Mesenchymal stem cell (in vitro differentiated cells and primary cell): ENCODE data around the gene FARS2.

Experiments
- DNase-seq: peaks from one replicate; pipeline ENCODE4 v3.0.0-alpha.2; 2013
- H2AFZ ChIP-seq: one replicate; pipeline ENCODE4 v1.6.1; 2013; ENCODE audit warnings: low read depth, mild to moderate bottlenecking, control low read depth, inconsistent platforms, low read length, moderate library complexity
- H2AK5ac ChIP-seq: 2 replicates; pipeline ENCODE4 v1.6.1; 2013; ENCODE audit warnings: low read length, moderate library complexity, mild to moderate bottlenecking, inconsistent platforms; ENCODE audit not compliant: severe bottlenecking
- H2BK120ac ChIP-seq: one replicate; pipeline ENCODE4 v1.6.1; 2013; ENCODE audit warnings: low read depth, mild to moderate bottlenecking, inconsistent platforms, low read length, moderate library complexity
- H2BK12ac ChIP-seq, 2 experiments: one replicate each; pipeline ENCODE4 v1.6.1; 2013; ENCODE audit warnings: inconsistent platforms in 2 of 2, low read length in 2 of 2, mild to moderate bottlenecking in 2 of 2, moderate library complexity in 2 of 2, control low read depth in 1 of 2
- H2BK15ac ChIP-seq: one replicate; pipeline ENCODE4 v1.6.1; 2013; ENCODE audit warnings: mild to moderate bottlenecking, low read depth, inconsistent platforms; ENCODE audit not compliant: poor library complexity, severe bottlenecking
- H2BK5ac ChIP-seq: 2 replicates; pipeline ENCODE4 v1.6.1; 2013; ENCODE audit warnings: low read depth, mild to moderate bottlenecking, low read length, control low read depth, inconsistent platforms; ENCODE audit not compliant: poor library complexity, severe bottlenecking
- H3K14ac ChIP-seq, 2 experiments: one replicate each; pipeline ENCODE4 v1.6.1; 2013; ENCODE audit warnings: inconsistent platforms in 2 of 2, low read length in 2 of 2, control low read depth in 1 of 2, mild to moderate bottlenecking in 1 of 2, moderate library complexity in 1 of 2
- H3K18ac ChIP-seq, 2 experiments: one replicate each; pipeline ENCODE4 v1.6.1; 2013; ENCODE audit warnings: inconsistent platforms in 2 of 2, low read length in 2 of 2, control low read depth in 1 of 2, low read depth in 1 of 2, mild to moderate bottlenecking in 1 of 2
- H3K23ac ChIP-seq, 2 experiments: one replicate each; pipeline ENCODE4 v1.6.1; 2013; ENCODE audit warnings: inconsistent platforms in 2 of 2, low read length in 2 of 2, mild to moderate bottlenecking in 2 of 2, moderate library complexity in 2 of 2, control low read depth in 1 of 2
- H3K27ac ChIP-seq: 2 replicates; pipeline ENCODE4 v1.5.1; 2013; ENCODE audit warnings: mild to moderate bottlenecking, moderate library complexity, low read length, control low read depth, inconsistent platforms; ENCODE audit not compliant: poor library complexity, severe bottlenecking
- H3K27me3 ChIP-seq, 2 experiments: 2 replicates each; pipeline versions ENCODE4 v1.6.1 to v1.7.0; 2013; ENCODE audit warnings: low read length in 2 of 2, mild to moderate bottlenecking in 2 of 2, moderate library complexity in 2 of 2, control low read depth in 1 of 2, inconsistent platforms in 1 of 2; ENCODE audit not compliant: control insufficient read depth in 1 of 2, insufficient read depth in 1 of 2
- H3K36me3 ChIP-seq, 2 experiments: 2 replicates each; pipeline versions ENCODE4 v1.6.1 to v1.7.0; 2013; ENCODE audit warnings: low read length in 2 of 2, control low read depth in 1 of 2, inconsistent platforms in 1 of 2, low read depth in 1 of 2, mild to moderate bottlenecking in 1 of 2; ENCODE audit not compliant: insufficient read depth in 2 of 2, control insufficient read depth in 1 of 2
- H3K4ac ChIP-seq, 2 experiments: one replicate each; pipeline ENCODE4 v1.6.1; 2013; ENCODE audit warnings: inconsistent platforms in 2 of 2, low read length in 2 of 2, mild to moderate bottlenecking in 2 of 2, moderate library complexity in 2 of 2, control low read depth in 1 of 2, low read depth in 1 of 2
- H3K4me1 ChIP-seq: 2 replicates; pipeline ENCODE4 v1.6.1; 2013; ENCODE audit warnings: low read depth, low read length, control low read depth; ENCODE audit not compliant: control insufficient read depth, insufficient read depth
- H3K4me2 ChIP-seq: 2 replicates; pipeline ENCODE4 v1.6.1; 2013; ENCODE audit warnings: low read length, mild to moderate bottlenecking, inconsistent platforms; ENCODE audit not compliant: poor library complexity, severe bottlenecking
- H3K4me3 ChIP-seq, 2 experiments: 2 replicates each; pipeline versions ENCODE4 v1.5.1 to v1.7.0; 2013; ENCODE audit warnings: low read length in 2 of 2, mild to moderate bottlenecking in 2 of 2, control low read depth in 1 of 2, low read depth in 1 of 2; ENCODE audit not compliant: insufficient read depth in 1 of 2
- H3K79me1 ChIP-seq: replicated peaks from 2 replicates; pipeline ENCODE4 v1.6.1; 2013; ENCODE audit warnings: mild to moderate bottlenecking, control low read depth, low read length, inconsistent platforms; ENCODE audit not compliant: poor library complexity, severe bottlenecking
- H3K9ac ChIP-seq: 2 replicates; pipeline ENCODE4 v1.7.0; 2013; ENCODE audit warnings: mild to moderate bottlenecking, low read length, moderate library complexity
- H3K9me3 ChIP-seq: 2 replicates; pipeline ENCODE4 v1.7.0; 2013; ENCODE audit warnings: mild to moderate bottlenecking, low read length; ENCODE audit not compliant: control insufficient read depth
- H4K8ac ChIP-seq: one replicate; pipeline ENCODE4 v1.6.1; 2013; ENCODE audit warnings: inconsistent platforms, mild to moderate bottlenecking, low read length, moderate library complexity
- H4K91ac ChIP-seq: one replicate; pipeline ENCODE4 v1.6.1; 2013; ENCODE audit warnings: mild to moderate bottlenecking, low read length, inconsistent platforms
- WGBS: methylation state at CpG from one replicate; pipeline ENCODE4 v1.1.7; 2013; ENCODE audit warnings: mixed read lengths; 5-methylcytosine and 5-hydroxymethylcytosine counted together

Gene FARS2

DNA sequence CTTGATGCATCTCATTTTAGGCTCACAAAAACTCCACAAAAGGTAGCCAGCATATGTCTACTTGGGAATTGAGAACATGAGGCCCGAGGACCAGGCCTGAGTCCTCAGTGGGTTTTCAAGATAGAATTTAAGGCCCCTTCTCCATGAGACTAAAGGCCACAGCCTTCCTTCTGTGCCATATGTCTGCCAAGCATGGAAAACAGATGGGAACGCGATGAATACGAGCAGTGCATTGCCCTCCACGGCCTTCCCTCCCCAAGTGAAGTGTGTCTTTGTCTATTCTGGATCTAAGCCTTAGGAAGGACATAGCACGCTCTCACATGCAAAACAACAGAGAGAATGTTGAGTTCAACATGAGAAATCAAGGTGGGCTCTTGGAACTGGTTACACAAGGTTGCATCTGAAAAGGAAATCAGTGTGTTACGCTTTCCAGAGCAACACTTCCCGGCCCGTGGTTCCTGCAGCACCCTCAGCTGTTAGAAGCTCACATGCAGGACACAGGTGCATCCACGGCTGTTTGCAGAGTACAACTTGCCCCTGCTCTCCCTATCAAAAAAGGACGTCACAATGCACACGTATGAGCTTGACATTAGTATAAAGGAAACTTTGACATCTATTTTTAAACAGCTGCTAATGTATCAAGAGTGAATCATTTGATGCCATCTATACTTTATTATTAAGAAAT lies 515.5 kb downstream of the FARS2 start:
- no peak overlapping the region for H3K4me2 ChIP-seq
- 85% methylated on average over 9 of the region's 12 CpGs for WGBS
- H3K4ac ChIP-seq: no peak overlapping the region
- peaks cover under 1% of the 10 kb centered on the region for H3K4me1 ChIP-seq
- no peak overlapping the region for H3K18ac ChIP-seq
- H3K14ac ChIP-seq: no peak overlapping the region
- H2BK15ac ChIP-seq: no peak overlapping the region
- no peak overlapping the region for H3K23ac ChIP-seq
- DNase-seq: no peak
- peaks cover 10 to 17% of the 10 kb centered on the region in 2 experiments for H3K36me3 ChIP-seq
- H2BK12ac ChIP-seq: no peak overlapping the region
- no peak overlapping the region for H3K9ac ChIP-seq
- no peaks in the 10 kb centered on the region for H3K9me3 ChIP-seq
- H4K8ac ChIP-seq: no peak overlapping the region
- no peak overlapping the region for H3K4me3 ChIP-seq
- H2BK5ac ChIP-seq: no peak overlapping the region
- H4K91ac ChIP-seq: no peak overlapping the region
- H3K79me1 ChIP-seq: no peaks in the 10 kb centered on the region
- no peak overlapping the region for H3K27ac ChIP-seq
- H2BK120ac ChIP-seq: no peak overlapping the region
- H2AK5ac ChIP-seq: no peak overlapping the region
- no peaks in the 10 kb centered on the region for H3K27me3 ChIP-seq
- H2AFZ ChIP-seq: no peak overlapping the region

DNA sequence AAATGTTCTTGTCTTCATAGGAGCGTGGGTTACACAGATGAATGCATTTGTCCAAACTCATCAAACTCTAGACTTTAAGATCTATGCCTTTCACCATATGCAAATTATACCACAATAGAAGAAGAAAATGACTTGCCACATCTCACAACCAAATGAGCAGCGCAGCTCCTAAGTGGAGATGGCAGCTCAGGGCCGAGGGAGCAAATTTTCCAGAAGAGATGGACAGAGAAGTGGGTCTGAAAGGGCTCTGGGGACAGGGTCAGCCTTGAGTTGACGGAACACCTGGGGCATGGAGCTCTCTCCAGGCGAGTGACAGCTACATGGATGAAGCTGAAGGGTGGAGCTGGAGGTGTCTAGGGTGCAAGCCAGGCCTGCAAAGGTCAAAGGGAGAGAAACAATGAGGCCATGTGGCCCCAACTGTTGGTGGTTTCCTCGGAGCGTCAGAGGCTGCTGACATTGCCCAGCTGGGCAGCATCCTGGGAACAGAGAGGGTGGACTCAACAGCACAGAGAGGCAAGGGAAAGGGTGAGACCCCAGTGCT lies 517.1 kb downstream of the FARS2 start:
- Histone ChIP-seq H4K91ac (no peak overlapping the region), H3K9me3 (no peaks in the 10 kb centered on the region), H3K4me2 (no peak overlapping the region), H3K79me1 (no peaks in the 10 kb centered on the region), H2BK12ac (no peak overlapping the region), H3K9ac (no peak overlapping the region), H4K8ac (no peak overlapping the region), H2AFZ (no peak overlapping the region), H3K27ac (no peak overlapping the region), H3K23ac (no peak overlapping the region), H3K27me3 (no peaks in the 10 kb centered on the region), H3K4ac (no peak overlapping the region), H2AK5ac (no peak overlapping the region), H3K4me1 (peaks cover 11% of the 10 kb centered on the region), H3K14ac (no peak overlapping the region), H2BK120ac (no peak overlapping the region), H2BK15ac (no peak overlapping the region), H3K4me3 (no peak overlapping the region), H3K18ac (no peak overlapping the region), H2BK5ac (no peak overlapping the region), H3K36me3 (peaks cover 10 to 11% of the 10 kb centered on the region in 2 experiments)
- no peak for DNase-seq
- WGBS: 91% methylated on average over 7 of the region's 7 CpGs

DNA sequence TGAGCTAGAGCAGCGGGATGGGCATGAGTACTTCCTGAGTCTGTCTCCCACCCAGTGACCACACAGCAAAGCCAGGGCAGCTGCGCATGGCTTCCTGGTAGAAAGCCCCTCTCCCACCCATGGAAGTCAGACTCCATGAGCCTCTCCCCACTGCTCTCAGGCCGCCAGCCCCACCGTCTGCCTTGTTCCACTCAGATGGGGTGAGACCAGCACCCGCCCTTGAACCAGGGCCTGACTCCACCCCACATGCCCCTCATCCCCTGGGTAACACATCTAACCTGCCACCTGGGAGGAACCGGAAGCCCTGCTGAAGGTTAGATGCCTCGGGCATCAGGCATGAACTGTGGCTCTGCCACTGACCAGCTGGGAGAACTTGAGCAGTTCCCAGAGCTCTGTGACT lies 517.6 kb downstream of the FARS2 start:
- DNase-seq: no peak
- Histone ChIP-seq H2AFZ (no peak overlapping the region), H2AK5ac (no peak overlapping the region), H4K8ac (no peak overlapping the region), H2BK120ac (no peak overlapping the region), H2BK5ac (no peak overlapping the region), H3K4me1 (peaks cover 11% of the 10 kb centered on the region), H2BK15ac (no peak overlapping the region), H3K23ac (no peak overlapping the region), H3K9ac (no peak overlapping the region), H3K4me3 (no peak overlapping the region), H3K18ac (no peak overlapping the region), H3K27me3 (no peaks in the 10 kb centered on the region), H3K14ac (no peak overlapping the region), H3K27ac (no peak overlapping the region), H3K36me3 (peaks cover 9 to 10% of the 10 kb centered on the region in 2 experiments), H4K91ac (no peak overlapping the region), H2BK12ac (no peak overlapping the region), H3K4me2 (no peak overlapping the region), H3K79me1 (no peaks in the 10 kb centered on the region), H3K4ac (no peak overlapping the region), H3K9me3 (no peaks in the 10 kb centered on the region)
- WGBS: 97% methylated on average over 7 of the region's 7 CpGs

DNA sequence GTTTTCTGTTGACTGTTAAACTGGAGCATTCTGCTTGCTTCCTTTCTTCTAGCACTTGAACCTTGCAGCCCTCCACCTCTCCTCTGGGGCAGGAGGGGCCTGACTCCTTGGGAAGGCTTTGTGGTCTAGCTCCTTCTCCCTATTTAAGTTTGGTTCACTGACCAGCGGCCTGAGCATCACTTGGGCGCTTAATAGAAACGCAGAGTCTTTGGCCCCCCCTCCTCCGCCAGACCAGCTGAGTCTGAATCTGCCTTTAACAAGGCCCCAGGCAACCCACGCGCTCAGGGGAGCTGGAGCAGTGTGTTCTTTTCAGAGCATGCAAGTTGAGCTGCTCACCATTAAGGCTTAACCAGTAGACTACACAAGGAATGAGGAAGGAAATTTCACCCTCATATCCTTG lies 519.7 kb downstream of the FARS2 start:
- no peak overlapping the region for H3K18ac ChIP-seq
- H3K79me1 ChIP-seq: no peaks in the 10 kb centered on the region
- H3K4me2 ChIP-seq: no peak overlapping the region
- no peak for DNase-seq
- no peak overlapping the region for H4K91ac ChIP-seq
- H3K4me1 ChIP-seq: peaks cover 20% of the 10 kb centered on the region
- H3K4me3 ChIP-seq: no peak overlapping the region
- no peak overlapping the region for H2BK15ac ChIP-seq
- H2BK5ac ChIP-seq: no peak overlapping the region
- no peaks in the 10 kb centered on the region for H3K36me3 ChIP-seq
- WGBS: 99% methylated on average over 6 of the region's 6 CpGs
- H2AK5ac ChIP-seq: no peak overlapping the region
- no peak overlapping the region for H2BK12ac ChIP-seq
- no peak overlapping the region for H2AFZ ChIP-seq
- no peak overlapping the region for H3K14ac ChIP-seq
- no peak overlapping the region for H2BK120ac ChIP-seq
- H3K23ac ChIP-seq: no peak overlapping the region
- no peak overlapping the region for H3K9ac ChIP-seq
- no peaks in the 10 kb centered on the region for H3K9me3 ChIP-seq
- H4K8ac ChIP-seq: no peak overlapping the region
- peaks cover 0 to 4% of the 10 kb centered on the region in 2 experiments for H3K27me3 ChIP-seq
- no peak overlapping the region for H3K4ac ChIP-seq
- H3K27ac ChIP-seq: no peak overlapping the region
